NCI-H748 (cell line): ENCODE data around the gene ATP11C.
"Not testable (repeated sequence)": the region's sequence is repeated elsewhere in the genome, so short reads cannot be mapped to it uniquely, and the experiment has no call there.

Experiments
- DNase-seq: peaks from one replicate; lab custom pipeline; 2025; ENCODE audit not compliant: unreplicated experiment; lab: John Stamatoyannopoulos, UW

Gene ATP11C

GRCh38 chrX:139864640-139865039 is 68.2 kb downstream of the ATP11C start:
- DNase-seq: no peak

- no peak for DNase-seq
These were observed 70.6 kb downstream of the ATP11C start for GRCh38 chrX:139862208-139862607.

GRCh38 chrX:139856826-139857225 is 76.0 kb downstream of the ATP11C start:
- not testable (repeated sequence) for DNase-seq

- DNase-seq: no peak
These were observed 81.1 kb downstream of the ATP11C start for GRCh38 chrX:139851730-139852129.

GRCh38 chrX:139850968-139851367 is 81.9 kb downstream of the ATP11C start:
- DNase-seq: no peak

- no peak for DNase-seq
These were observed 88.0 kb downstream of the ATP11C start for GRCh38 chrX:139844884-139845283.

GRCh38 chrX:139844163-139844562 is 88.7 kb downstream of the ATP11C start:
- no peak for DNase-seq

GRCh38 chrX:139842326-139843185 is 90.3 kb downstream of the ATP11C start:
- DNase-seq: no peak

GRCh38 chrX:139836335-139836734 is 96.5 kb downstream of the ATP11C start:
- not testable (repeated sequence) for DNase-seq

- no peak for DNase-seq
These were observed 98.0 kb downstream of the ATP11C start for GRCh38 chrX:139834879-139835278.

- no peak for DNase-seq
These were observed 100.0 kb downstream of the ATP11C start for GRCh38 chrX:139832718-139833309.

- DNase-seq: no peak
These were observed 101.0 kb downstream of the ATP11C start for GRCh38 chrX:139831675-139832456.

GRCh38 chrX:139831017-139831416 is 101.8 kb downstream of the ATP11C start:
- no peak for DNase-seq

GRCh38 chrX:139828830-139829229 is 104.0 kb downstream of the ATP11C start:
- DNase-seq: no peak

GRCh38 chrX:139828033-139828432 is 104.8 kb downstream of the ATP11C start:
- no peak for DNase-seq

GRCh38 chrX:139826065-139827044 is 106.5 kb downstream of the ATP11C start:
- no peak for DNase-seq

- DNase-seq: no peak
These were observed 107.2 kb downstream of the ATP11C start for GRCh38 chrX:139825618-139826017.

GRCh38 chrX:139823806-139824205 is 109.0 kb downstream of the ATP11C start:
- no peak for DNase-seq

- DNase-seq: no peak
These were observed 112.4 kb downstream of the ATP11C start for GRCh38 chrX:139820358-139820984.

- DNase-seq: no peak
These were observed 116.6 kb downstream of the ATP11C start for GRCh38 chrX:139816204-139816603.
